WTC11 (cell line): ENCODE measurements around the gene UBE2G1. TPM values are rescaled to one million over a fixed set of nuclear protein-coding genes. Genes with fewer than 3 reads are reported as not detected.

Experiments used
- ATAC-seq: fragments of 200-7000 bp; cut with Tn5 transposase; 2 replicates; pipeline ENCODE4 v1.10.0; 2021; ENCODE audit warnings: mild to moderate bottlenecking, moderate library complexity
- CTCF ChIA-PET: fragments of 300-600 bp; sonication (Branson Sonifier 250); formaldehyde crosslinking; loops from one replicate; lab custom pipeline; 2021; ENCODE audit warnings: antibody characterized with exemption; lab: Charles Lee
- POLR2A ChIA-PET: fragments of 350-600 bp; sonication (Branson Sonifier 250); formaldehyde crosslinking; loops from one replicate; lab custom pipeline; 2021; ENCODE audit warnings: antibody characterized with exemption; lab: Charles Lee
- DNase-seq: peaks from one replicate; pipeline ENCODE4 v3.0.0; 2021; ENCODE audit warnings: low spot score
- H3K27ac Mint-ChIP-seq: 2 replicates; pipeline ENCODE4 v1.8.0; 2021; ENCODE audit warnings: mixed read lengths
- H3K27me3 Mint-ChIP-seq: 2 replicates; pipeline ENCODE4 v1.8.0; 2021; ENCODE audit warnings: low read depth, mild to moderate bottlenecking, moderate library complexity, mixed read lengths
- H3K36me3 Mint-ChIP-seq: 2 replicates; pipeline ENCODE4 v1.8.0; 2021; ENCODE audit warnings: mixed read lengths
- H3K4me1 Mint-ChIP-seq: 2 replicates; pipeline ENCODE4 v1.8.0; 2022; ENCODE audit warnings: mixed read lengths
- H3K4me3 Mint-ChIP-seq: 2 replicates; pipeline ENCODE4 v1.8.0; 2021; ENCODE audit warnings: mild to moderate bottlenecking, moderate library complexity, mixed read lengths
- H3K9me3 Mint-ChIP-seq: 2 replicates; pipeline ENCODE4 v1.8.0; 2021; ENCODE audit warnings: mixed read lengths
- AR ChIP-seq: fragments of 250-450 bp; sonication (Bioruptor Pico); IDR thresholded peaks from 2 replicates; pipeline ENCODE4 v1.9.0; 2021; ENCODE audit warnings: mild to moderate bottlenecking
- ATF1 ChIP-seq: sonication (generic); formaldehyde crosslinking; IDR thresholded peaks from 2 replicates; pipeline ENCODE4 v1.8.1; 2023; ENCODE audit warnings: mild to moderate bottlenecking, moderate library complexity, missing genetic modification reagents
- CREB1 ChIP-seq: sonication (generic); formaldehyde crosslinking; IDR thresholded peaks from 2 replicates; pipeline ENCODE4 v1.8.0; 2023; ENCODE audit warnings: mild to moderate bottlenecking, missing genetic modification reagents
- EMX1 ChIP-seq: fragments of 250-450 bp; sonication (Bioruptor Pico); IDR thresholded peaks from 2 replicates; pipeline ENCODE4 v1.8.0; 2021; ENCODE audit warnings: mild to moderate bottlenecking
- FOXP1 ChIP-seq: sonication (generic); formaldehyde crosslinking; IDR thresholded peaks from 2 replicates; pipeline ENCODE4 v1.8.0; 2022; ENCODE audit warnings: missing genetic modification reagents, mild to moderate bottlenecking, moderate library complexity, borderline replicate concordance
- GABPB1 ChIP-seq: sonication (generic); formaldehyde crosslinking; IDR thresholded peaks from 2 replicates; pipeline ENCODE4 v1.8.1; 2023; ENCODE audit warnings: mild to moderate bottlenecking, missing genetic modification reagents
- JUN ChIP-seq: sonication (generic); formaldehyde crosslinking; IDR thresholded peaks from 2 replicates; pipeline ENCODE4 v1.8.0; 2023; ENCODE audit warnings: mild to moderate bottlenecking, missing genetic modification reagents
- KAT7 ChIP-seq: sonication (generic); formaldehyde crosslinking; IDR thresholded peaks from 2 replicates; pipeline ENCODE4 v1.8.1; 2023; ENCODE audit warnings: missing genetic modification reagents, mild to moderate bottlenecking, borderline replicate concordance
- MXD4 ChIP-seq: fragments of 250-450 bp; sonication (Bioruptor Pico); IDR thresholded peaks from 2 replicates; pipeline ENCODE4 v1.8.0; 2021; ENCODE audit warnings: mild to moderate bottlenecking, moderate library complexity, borderline replicate concordance
- NFE2L1 ChIP-seq: sonication (generic); formaldehyde crosslinking; IDR thresholded peaks from 2 replicates; pipeline ENCODE4 v1.8.1; 2023; ENCODE audit warnings: missing genetic modification reagents
- PREB ChIP-seq: sonication (generic); formaldehyde crosslinking; IDR thresholded peaks from 2 replicates; pipeline ENCODE4 v1.8.1; 2022; ENCODE audit warnings: mild to moderate bottlenecking, missing genetic modification reagents, moderate library complexity, borderline replicate concordance
- PRRX2 ChIP-seq: fragments of 250-450 bp; sonication (Bioruptor Pico); IDR thresholded peaks from 2 replicates; pipeline ENCODE4 v1.8.0; 2021; ENCODE audit warnings: mild to moderate bottlenecking
- RORB ChIP-seq: fragments of 250-450 bp; sonication (Bioruptor Pico); IDR thresholded peaks from 2 replicates; pipeline ENCODE4 v1.9.0; 2021; ENCODE audit warnings: mild to moderate bottlenecking
- SMAD4 ChIP-seq: sonication (generic); formaldehyde crosslinking; IDR thresholded peaks from 2 replicates; pipeline ENCODE4 v1.8.0; 2022; ENCODE audit warnings: mild to moderate bottlenecking, missing genetic modification reagents
- TP53 ChIP-seq: sonication (generic); formaldehyde crosslinking; IDR thresholded peaks from 2 replicates; pipeline ENCODE4 v1.8.1; 2023; ENCODE audit warnings: mild to moderate bottlenecking, missing genetic modification reagents
- USF2 ChIP-seq: sonication (generic); formaldehyde crosslinking; IDR thresholded peaks from 2 replicates; pipeline ENCODE4 v1.8.1; 2023; ENCODE audit warnings: mild to moderate bottlenecking, missing genetic modification reagents, moderate library complexity
- ZNF121 ChIP-seq: sonication (generic); formaldehyde crosslinking; IDR thresholded peaks from 2 replicates; pipeline ENCODE4 v1.8.0; 2023; ENCODE audit warnings: missing genetic modification reagents
- ZNF281 ChIP-seq: sonication (generic); formaldehyde crosslinking; IDR thresholded peaks from 2 replicates; pipeline ENCODE4 v1.8.0; 2023; ENCODE audit warnings: mild to moderate bottlenecking, missing genetic modification reagents
- total RNA-seq: library from RNA; stranded (reverse); gene quantifications from 3 replicates; pipeline ENCODE4 v1.2.3, GENCODE V29; 2021
- TF ChIP-seq, protein P1 (sequence below): sonication (generic); formaldehyde crosslinking; IDR thresholded peaks from 2 replicates; pipeline ENCODE4 v1.8.0; 2023; ENCODE audit warnings: missing genetic modification reagents
- TF ChIP-seq, protein P2 (sequence below): fragments of 250-450 bp; sonication (Bioruptor Pico); IDR thresholded peaks from 2 replicates; pipeline ENCODE4 v1.9.0; 2021; ENCODE audit warnings: moderate library complexity, mild to moderate bottlenecking, inconsistent platforms, borderline replicate concordance

UBE2G1 gene
- total RNA-seq, 1 experiment from 2014 or later, result 177 TPM

DNA sequence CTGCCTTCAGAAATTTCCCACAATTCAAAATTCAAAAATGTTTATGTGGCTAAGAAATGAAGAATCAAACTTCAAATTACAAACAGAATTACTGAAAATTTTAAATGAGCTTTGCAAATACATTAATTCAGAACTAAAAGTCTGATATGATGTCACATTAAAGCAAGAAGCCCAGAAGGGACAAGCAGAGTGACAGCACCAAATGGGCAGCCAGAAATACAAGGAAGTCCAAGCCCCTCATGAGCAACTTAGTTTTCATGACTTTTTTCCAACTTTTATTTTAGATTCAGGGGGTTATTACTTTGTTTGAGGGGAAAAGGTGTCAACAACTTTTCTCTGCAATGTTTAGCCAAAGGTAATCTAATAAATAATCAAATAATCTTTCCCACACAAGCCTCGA, 21.5 kb downstream of the UBE2G1 start:
- Mint-ChIP-seq H3K27me3 (no peaks in the 10 kb centered on the region), H3K4me3 (no peak overlapping the region), H3K9me3 (no peaks in the 10 kb centered on the region), H3K4me1 (peaks cover 32% of the 10 kb centered on the region), H3K27ac (no peak overlapping the region), H3K36me3 (0 out of 2 replicates have a peak, but pooled peaks cover 3% of the 10 kb centered on the region)
- DNase-seq (no peak), ATAC-seq (no peak)
- POLR2A ChIA-PET, result no interaction called here
- TF ChIP-seq PREB (no peak), FOXP1 (CRISPR knock-in tag) (no peak), NFE2L1 (CRISPR knock-in tag) (no peak), JUN (CRISPR knock-in tag) (no peak), ATF1 (no peak), EMX1 (no peak), KAT7 (CRISPR knock-in tag) (no peak), MXD4 (CRISPR knock-in tag) (no peak), AR (CRISPR knock-in tag) (no peak), CREB1 (CRISPR knock-in tag) (no peak), ZNF121 (CRISPR knock-in tag) (no peak), TP53 (no peak), PRRX2 (CRISPR knock-in tag) (no peak), ZNF281 (CRISPR knock-in tag) (no peak), USF2 (CRISPR knock-in tag) (no peak), SMAD4 (CRISPR knock-in tag) (no peak), RORB (no peak), GABPB1 (CRISPR knock-in tag) (no peak)
- TF ChIP-seq, protein P1, sequence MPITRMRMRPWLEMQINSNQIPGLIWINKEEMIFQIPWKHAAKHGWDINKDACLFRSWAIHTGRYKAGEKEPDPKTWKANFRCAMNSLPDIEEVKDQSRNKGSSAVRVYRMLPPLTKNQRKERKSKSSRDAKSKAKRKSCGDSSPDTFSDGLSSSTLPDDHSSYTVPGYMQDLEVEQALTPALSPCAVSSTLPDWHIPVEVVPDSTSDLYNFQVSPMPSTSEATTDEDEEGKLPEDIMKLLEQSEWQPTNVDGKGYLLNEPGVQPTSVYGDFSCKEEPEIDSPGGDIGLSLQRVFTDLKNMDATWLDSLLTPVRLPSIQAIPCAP, result no peak
- TF ChIP-seq, protein P2, sequence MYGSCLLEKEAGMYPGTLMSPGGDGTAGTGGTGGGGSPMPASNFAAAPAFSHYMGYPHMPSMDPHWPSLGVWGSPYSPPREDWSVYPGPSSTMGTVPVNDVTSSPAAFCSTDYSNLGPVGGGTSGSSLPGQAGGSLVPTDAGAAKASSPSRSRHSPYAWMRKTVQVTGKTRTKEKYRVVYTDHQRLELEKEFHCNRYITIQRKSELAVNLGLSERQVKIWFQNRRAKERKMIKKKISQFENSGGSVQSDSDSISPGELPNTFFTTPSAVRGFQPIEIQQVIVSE (CRISPR knock-in tag), result no peak
- CTCF ChIA-PET, result interaction anchor here (0.6 to 1.6 kb wide), 2 partner anchors 40 to 96 kb away, joined by 4 to 5 read pairs; no protein-coding TSS in a partner anchor
